ENCODE results near the gene POMT1.

The POMT1 gene

DNA sequence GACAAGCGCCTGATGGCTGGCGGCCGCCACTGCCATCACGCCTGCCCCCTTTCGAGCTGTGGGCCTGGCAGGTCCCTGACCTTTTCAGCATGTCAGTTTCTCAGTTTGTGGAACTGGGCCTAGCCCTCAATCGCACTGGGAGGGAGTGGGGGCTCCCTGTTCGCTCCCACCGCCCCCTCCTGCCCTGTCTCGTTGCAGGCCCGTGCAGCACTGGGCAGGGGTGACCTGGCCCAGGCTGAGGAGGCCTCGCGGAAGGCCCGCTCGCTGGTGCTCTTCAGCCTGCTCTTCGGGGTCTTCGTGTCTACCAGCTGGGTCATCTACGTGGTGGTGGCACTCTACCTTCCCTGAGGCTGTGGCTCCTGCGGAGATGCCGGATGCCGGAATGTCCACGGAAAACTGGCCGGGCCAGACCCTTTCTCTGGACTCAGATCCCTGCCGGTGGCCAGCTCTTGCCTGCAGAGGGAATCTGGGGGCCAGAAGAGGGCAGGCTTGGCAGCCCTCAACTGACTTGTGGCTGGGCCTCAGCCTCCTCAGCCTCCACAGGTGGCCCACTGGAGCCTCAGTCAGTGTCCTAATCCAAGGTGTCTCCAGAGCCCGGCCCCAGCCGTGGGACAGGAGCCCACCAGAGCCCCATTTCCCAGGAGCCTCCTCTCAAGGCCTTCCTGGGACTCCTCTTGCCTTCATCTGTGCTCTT lies 55.3 kb downstream of the POMT1 start:
- DNase-seq, result no peak

DNA sequence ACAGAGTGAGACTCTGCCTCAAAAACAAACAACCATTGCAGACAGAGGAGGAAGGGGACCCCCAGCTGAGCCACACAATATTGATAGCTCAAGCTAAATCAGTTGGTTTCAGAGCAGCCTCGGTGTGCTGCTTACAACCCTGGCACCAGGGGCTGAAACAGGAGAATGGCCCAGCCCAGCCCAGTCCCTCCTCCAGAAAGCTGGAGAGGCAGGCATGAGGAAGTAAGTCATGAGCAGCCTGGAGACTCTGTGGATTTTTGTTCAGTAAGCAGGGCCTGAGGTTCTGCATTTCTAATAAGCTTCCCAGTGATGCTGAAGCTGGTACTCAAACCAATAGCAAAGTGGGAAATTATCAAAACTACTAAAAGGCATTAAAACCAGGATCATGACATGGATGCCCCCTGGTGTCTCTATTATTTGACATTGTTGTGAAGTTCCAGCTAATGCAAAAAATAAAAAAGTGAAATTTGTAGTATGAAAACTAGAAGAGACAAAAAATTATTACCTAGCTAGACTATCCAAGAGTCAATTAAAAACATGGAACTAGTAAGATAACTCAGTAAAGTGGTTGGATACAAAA lies 56.8 kb downstream of the POMT1 start:
- no peak for DNase-seq

DNA sequence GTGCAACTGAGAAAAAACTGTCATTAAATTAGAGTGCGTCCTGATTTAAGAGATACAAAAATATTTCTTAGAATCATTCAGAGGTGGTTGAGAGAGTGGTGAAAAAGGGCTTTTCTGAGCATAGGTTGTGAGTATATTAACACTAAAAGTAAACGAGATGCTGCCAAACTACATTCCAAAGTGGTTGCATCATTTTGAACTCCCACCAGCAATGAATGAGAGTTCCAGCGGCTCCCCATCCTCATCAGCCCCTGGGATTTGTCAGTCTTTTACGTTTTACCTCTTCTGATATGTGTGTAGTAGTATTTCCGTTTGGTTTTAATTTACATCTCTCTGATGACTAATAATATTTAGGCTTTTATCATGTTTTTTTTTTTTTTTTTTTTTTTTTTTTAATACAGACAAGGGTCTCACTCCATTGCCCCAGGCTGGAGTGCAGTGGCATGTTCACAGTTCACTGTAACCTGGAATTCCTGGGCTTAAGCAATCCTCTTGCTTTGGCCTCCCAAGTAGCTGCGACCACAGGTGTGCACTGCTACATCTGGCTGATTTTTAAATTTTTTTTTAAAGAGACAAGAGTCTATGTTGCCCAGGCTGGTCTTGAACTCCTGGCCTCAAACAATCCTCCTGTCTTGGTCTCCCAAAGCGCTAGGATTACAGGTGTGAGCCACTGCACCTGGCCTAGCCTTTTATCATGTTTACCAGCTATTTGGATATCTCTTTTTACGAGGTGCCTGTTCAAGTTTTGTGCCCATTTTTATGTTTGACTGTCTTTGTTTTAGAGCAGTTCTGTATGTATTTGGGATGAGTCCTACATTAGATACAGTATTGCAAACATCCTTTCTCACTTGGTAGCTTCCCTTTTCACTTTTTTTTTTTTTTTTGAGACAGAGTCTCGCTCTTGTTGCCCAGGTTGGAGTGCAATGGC lies 59.6 kb downstream of the POMT1 start:
- no peak for DNase-seq

DNA sequence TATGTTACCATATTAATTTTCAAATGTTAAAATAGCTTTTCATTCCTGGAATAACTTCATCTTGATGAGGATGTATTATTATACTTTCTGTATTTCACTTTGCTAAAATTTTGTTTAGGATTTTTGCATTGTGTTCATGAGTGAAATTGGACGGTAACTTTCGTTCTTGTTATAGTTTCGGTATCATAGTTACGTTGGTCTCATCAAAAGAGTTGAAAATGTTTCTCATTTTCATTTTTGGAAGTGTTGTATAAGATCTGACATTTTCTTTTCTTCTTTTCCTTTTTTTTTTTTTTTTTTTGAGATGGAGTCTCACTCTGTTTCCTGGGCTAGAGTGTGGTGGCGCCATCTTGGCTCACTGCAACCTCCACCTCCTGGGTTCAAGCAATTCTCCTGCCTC lies 62.7 kb downstream of the POMT1 start:
- no peak for DNase-seq

DNA sequence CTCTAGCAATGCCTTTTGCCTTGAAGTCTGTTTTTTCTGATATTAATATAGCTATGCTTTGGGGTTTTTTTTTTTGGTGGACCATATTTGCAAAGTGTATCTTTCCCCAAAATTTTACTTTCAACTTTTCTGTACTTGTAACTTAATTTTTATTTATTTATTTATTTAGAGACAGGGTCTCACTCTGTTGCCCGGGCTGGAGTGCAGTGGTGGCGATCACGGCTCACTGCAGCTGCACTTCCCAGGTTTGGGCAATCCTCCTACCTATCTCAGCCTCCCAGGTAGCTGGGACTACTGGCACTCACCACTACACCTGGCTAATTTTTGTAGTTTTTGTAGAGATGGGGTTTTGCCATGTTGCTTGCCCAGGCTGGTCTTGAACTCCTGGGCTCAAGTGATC lies 63.4 kb downstream of the POMT1 start:
- DNase-seq, result no peak

DNA sequence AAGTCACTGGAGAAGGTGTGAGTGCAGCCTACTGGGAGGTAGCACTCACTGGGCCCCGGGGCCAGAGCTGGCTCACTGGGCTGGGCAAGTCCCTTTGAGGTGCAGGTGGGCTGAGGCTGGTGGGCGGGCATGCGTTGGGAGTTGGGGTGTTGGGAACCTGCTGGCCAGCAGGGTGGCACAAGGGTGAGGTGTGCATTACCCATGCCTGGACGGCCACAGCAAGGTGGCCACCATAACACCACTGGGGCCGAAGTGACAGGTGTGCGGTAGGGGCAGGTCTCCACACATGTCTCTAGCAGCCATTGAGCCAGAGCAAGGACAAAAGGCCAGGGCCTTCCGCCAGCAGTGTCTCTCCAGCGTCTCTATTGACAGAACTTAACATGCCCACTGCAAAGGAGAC lies 65.2 kb downstream of the POMT1 start:
- no peak for DNase-seq
